ENCODE results near the gene RGS19.

Gene RGS19

DNA sequence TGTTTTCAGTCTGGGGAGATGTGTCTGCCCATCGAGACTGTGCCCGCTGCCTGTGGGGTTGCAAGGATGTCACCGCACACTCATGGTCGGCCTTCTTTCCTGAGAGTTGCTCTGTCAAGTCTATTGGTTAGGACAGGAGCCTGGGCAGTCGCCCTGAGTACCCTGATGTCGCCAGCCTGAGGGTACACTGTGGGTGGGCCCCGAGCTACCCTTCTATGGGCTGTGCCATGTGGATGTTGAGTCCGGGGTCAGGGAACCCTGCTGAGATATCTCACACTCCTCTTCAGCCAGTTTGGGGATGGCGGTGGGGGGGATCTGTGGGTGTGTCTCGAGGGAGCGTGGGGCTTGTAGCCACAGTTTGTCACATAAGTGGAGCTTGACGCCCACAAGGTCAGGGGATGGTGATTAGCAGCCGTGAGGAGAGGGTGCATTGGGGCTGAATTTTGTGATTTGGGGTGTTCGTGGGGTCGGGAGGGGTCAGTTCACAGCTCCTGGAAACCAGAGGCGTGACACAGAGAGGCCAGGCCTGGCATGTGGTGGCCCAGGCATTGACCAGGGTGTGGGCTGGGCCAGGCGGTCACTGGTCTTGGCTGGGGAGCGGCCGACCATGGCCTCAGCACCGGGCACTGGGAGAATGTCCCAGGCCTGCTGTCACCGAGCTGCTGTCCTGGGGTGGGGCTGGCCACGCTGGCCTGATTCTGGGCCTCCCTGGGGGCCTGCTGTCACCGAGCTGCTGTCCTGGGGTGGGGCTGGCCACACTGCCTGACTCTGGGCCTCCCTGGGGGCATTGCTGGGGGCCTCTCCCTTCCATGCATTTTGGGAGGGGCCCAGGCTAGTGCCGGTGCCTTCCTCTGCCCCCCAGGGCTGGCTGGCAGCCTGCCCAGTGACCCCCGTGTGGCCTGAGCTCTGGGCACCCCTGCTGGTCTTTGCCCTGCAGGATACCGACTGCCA lies 29.7 kb upstream of the RGS19 start:
- no peak for DNase-seq (ENCODE audit: low read depth, low spot score)

- DNase-seq (ENCODE audit: low read depth, low spot score) = no peak
These were observed 28.6 kb upstream of the RGS19 start for GRCh38 chr20:64107736-64108457.

DNA sequence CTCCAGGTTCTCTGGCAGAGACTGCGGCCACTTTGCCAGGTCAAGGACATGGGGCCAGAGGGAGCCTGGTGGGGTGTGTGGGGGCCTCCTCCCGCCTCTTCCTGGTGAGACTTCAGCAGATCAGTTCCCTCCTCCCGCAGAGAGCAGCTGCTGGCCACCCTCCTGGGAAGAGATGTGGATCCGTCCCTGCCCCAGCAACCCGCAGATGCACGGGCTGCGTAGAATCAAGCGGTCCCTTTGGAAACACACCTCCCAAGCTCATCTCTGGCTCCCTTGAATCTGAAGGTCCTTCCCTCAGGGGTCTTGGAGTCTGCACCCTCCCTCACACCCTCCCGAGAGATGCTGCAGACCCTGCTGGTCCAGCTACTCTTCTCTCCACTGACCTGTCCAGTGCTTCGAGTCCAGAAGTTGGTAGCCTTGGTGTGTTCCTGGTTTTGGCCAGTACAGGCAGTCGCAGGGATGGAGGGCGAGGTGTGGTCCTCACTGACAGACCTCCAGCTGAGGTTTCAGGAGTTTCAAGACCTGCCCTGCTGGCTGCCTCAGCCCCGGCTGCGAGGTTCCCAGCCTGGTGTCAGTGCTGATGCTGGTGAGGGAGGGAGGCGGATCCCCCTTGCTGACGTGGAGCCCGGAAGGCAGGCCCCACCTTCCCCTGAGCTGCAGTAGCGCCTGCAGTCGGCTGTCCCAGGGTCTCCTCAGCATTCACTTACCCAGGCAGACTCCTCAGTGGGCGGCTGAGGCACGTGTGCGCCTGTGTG lies 27.8 kb upstream of the RGS19 start, which contains the start of gene NPBWR2:
NPBWR2 (minus strand) TSS at position 585 of the 755 bp plus-strand sequence. CDS start 734 bp downstream, outside the sequence.
- DNase-seq (ENCODE audit: low read depth, low spot score) = no peak

GRCh38 chr20:64106435-64106961 lies 27.2 kb upstream of the RGS19 start:
- DNase-seq (ENCODE audit: low read depth, low spot score) = no peak

DNA sequence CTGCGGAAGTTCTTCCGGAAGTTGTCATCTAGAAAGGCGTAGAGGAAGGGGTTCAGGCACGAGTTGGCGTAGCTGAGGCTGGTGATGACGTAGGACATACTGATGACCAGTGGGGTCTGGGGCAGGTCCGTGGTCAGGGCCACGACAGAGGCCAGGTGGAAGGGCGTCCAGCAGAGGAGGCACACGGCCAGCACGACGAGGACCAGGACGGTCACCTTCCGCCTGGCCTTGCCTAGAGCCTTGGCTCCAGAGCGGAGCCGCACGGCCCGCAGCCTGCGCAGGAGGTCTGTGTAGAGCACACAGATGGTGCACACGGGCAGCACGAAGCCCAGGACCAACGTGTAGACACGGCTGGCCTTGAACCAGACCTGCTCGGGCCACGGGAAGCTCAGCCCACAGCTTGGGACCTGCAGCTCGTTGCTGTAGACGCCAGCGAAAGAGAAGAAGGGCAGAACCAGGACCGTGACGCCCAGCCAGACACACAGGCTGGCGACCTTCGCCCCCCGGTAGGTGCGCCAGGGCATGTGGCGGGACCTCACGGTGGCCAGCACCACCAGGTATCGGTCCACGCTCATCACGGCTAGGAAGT lies 26.6 kb upstream of the RGS19 start:
- no peak for DNase-seq (ENCODE audit: low read depth, low spot score)

GRCh38 chr20:64104667-64105451 lies 25.5 kb upstream of the RGS19 start:
- DNase-seq (ENCODE audit: low read depth, low spot score) = no peak

GRCh38 chr20:64103871-64104666 lies 24.8 kb upstream of the RGS19 start:
- no peak for DNase-seq (ENCODE audit: low read depth, low spot score)

GRCh38 chr20:64102647-64103354 lies 23.5 kb upstream of the RGS19 start:
- DNase-seq (ENCODE audit: low read depth, low spot score) = no peak

- peak; percentile 46 for DNase-seq (ENCODE audit: low read depth, low spot score)
These were observed 22.7 kb upstream of the RGS19 start for GRCh38 chr20:64101731-64102621.

DNA sequence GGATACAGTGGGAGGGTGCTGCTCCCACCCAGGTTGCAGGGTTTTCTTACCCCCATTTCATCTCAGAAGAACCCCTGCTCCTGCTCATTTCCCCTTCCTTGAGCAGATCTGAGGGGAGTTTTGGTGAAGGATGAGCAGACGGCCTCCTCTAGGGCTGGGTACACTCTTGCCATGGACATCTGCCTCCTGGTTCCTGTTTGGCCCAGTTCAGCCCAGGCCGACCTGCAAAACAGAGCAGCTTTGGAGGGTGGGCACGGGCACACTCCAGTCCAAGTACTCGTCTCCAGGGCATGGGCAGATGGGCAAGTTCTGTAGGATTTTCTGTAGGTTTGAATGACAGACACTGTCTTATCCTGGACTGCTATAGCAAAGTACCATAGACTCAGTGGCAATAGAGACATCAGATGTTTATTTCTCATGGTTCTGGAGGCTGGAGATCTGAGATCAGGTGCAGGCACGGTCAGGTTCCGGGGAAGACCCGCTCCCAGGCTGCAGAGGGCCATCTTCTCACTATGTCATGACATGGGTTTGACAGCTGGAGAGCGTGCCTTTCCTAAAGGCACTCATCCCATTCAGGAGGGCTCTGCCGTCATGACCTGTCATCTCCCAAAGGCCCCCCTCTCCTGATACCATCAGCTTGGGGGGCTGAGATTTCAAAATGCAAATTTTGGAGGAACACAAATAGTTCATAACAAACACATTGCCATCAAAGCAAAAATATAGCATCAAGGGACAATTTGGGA lies 21.8 kb upstream of the RGS19 start:
- no peak for DNase-seq (ENCODE audit: low read depth, low spot score)

- no peak for DNase-seq (ENCODE audit: low read depth, low spot score)
These were observed 21.2 kb upstream of the RGS19 start for GRCh38 chr20:64100566-64100888.

- no peak for DNase-seq (ENCODE audit: low read depth, low spot score)
These were observed 20.7 kb upstream of the RGS19 start for GRCh38 chr20:64099880-64100565.

DNA sequence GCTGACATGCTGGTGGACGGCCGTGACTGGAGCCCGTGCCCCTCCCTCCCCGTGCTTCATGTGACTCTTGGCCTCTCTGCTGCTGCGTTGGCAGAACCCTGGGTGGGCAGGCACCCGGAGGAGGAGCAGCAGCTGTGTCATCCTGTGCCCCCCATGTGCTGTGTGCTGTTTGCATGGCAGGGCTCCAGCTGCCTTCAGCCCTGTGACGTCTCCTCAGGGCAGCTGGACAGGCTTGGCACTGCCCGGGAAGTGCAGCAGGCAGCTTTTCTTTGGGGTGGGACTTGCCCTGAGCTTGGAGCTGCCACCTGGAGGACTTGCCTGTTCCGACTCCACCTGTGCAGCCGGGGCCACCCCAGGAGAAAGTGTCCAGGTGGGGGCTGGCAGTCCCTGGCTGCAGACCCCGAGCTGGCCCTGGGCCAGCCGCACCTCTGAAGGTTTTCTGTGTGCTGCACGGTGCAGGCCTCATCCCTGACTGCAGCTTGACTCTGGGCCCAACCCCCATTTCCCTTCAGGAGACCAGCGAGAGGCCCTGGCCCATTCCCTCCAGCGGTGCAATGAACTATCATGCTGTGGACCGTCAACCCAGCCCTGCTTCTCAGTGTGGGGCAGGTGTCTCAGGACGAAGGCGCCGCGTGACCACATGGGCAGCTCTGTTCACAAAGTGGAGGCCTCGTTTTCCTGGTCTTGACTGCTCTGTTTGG lies 19.9 kb upstream of the RGS19 start:
- DNase-seq (ENCODE audit: low read depth, low spot score) = no peak

- no peak for DNase-seq (ENCODE audit: low read depth, low spot score)
These were observed 19.2 kb upstream of the RGS19 start for GRCh38 chr20:64098471-64099013.

DNA sequence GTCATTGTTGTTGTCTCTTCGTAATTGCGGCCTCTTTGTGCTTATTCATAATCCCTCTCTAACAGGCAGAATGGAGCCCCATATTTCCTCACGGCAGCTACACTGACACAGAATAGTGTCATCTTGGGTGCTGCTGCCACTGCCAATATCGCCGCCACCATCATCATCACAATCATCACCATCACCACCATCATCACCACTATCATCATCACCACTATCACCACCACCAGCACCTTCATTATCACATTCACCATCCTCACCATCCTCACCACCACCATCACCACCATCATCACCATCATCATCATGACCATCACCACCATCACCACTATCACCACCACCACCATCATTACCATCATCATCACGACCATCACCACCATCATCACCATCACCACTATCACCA lies 17.2 kb upstream of the RGS19 start:
- no peak for DNase-seq (ENCODE audit: low read depth, low spot score)

- DNase-seq (ENCODE audit: low read depth, low spot score) = no peak
These were observed 16.6 kb upstream of the RGS19 start for GRCh38 chr20:64095927-64096326.
